CD8-positive, alpha-beta memory T cell (primary cell): Measurements from ENCODE around the gene ANTXR1. TPM values are rescaled to one million over a fixed set of nuclear protein-coding genes. Genes with fewer than 3 reads are reported as not detected.

Experiments
- CTCF ChIA-PET: fragments of 350-600 bp; sonication (Branson Sonifier 250); formaldehyde crosslinking; loops from one replicate; lab custom pipeline; 2021; ENCODE audit warnings: antibody characterized with exemption; lab: Charles Lee
- POLR2A ChIA-PET: fragments of 350-600 bp; sonication (Branson Sonifier 250); formaldehyde crosslinking; loops from one replicate; lab custom pipeline; 2021; ENCODE audit warnings: antibody characterized with exemption; lab: Charles Lee
- DNase-seq, 5 donors: peaks; one replicate each; pipeline versions ENCODE4 v3.0.0 to v3.0.0-alpha.2; 2020 to 2022; ENCODE audit warnings: mixed read lengths in 1 of 5
- H3K27ac ChIP-seq: one replicate; pipeline ENCODE4 v1.7.0; 2013; ENCODE audit warnings: low read depth, mild to moderate bottlenecking, low read length, moderate library complexity
- H3K27me3 ChIP-seq: 2 replicates; pipeline ENCODE4 v1.7.0; 2013; ENCODE audit warnings: low read length, mild to moderate bottlenecking; ENCODE audit not compliant: insufficient read depth, poor library complexity, severe bottlenecking
- H3K36me3 ChIP-seq: 2 replicates; pipeline ENCODE4 v1.7.0; 2013; ENCODE audit warnings: mild to moderate bottlenecking, low read length, moderate library complexity; ENCODE audit not compliant: insufficient read depth
- H3K4me1 ChIP-seq: 2 replicates; pipeline ENCODE4 v1.7.0; 2013; ENCODE audit warnings: mild to moderate bottlenecking, low read length, moderate library complexity; ENCODE audit not compliant: insufficient read depth
- H3K4me3 ChIP-seq: 2 replicates; pipeline ENCODE4 v1.7.0; 2013; ENCODE audit warnings: mild to moderate bottlenecking, low read length
- H3K9me3 ChIP-seq: 2 replicates; pipeline ENCODE4 v1.7.0; 2013; ENCODE audit warnings: mild to moderate bottlenecking, low read length
- H3K27ac Mint-ChIP-seq, 8 donors: one replicate each; pipeline ENCODE4 v1.8.0; 2020 to 2021; ENCODE audit warnings: mixed read lengths in 8 of 8, mild to moderate bottlenecking in 6 of 8, inconsistent platforms in 3 of 8, moderate library complexity in 3 of 8
- H3K27me3 Mint-ChIP-seq, 2 donors: one replicate each; pipeline ENCODE4 v1.8.0; 2020 to 2021; ENCODE audit warnings: mixed read lengths in 2 of 2, mild to moderate bottlenecking in 1 of 2, moderate library complexity in 1 of 2
- H3K36me3 Mint-ChIP-seq, 3 donors: one replicate each; pipeline ENCODE4 v1.8.0; 2020 to 2021; ENCODE audit warnings: mixed read lengths in 3 of 3, inconsistent platforms in 1 of 3, mild to moderate bottlenecking in 1 of 3
- H3K4me1 Mint-ChIP-seq, 3 donors: one replicate each; pipeline ENCODE4 v1.8.0; 2020 to 2021; ENCODE audit warnings: mixed read lengths in 3 of 3, inconsistent platforms in 1 of 3, mild to moderate bottlenecking in 1 of 3
- H3K4me3 Mint-ChIP-seq, 7 donors: one replicate each; pipeline ENCODE4 v1.8.0; 2020 to 2021; ENCODE audit warnings: mixed read lengths in 7 of 7, mild to moderate bottlenecking in 6 of 7, moderate library complexity in 4 of 7, inconsistent platforms in 2 of 7
- H3K9me3 Mint-ChIP-seq, 5 donors: one replicate each; pipeline ENCODE4 v1.8.0; 2020 to 2022; ENCODE audit warnings: mixed read lengths in 5 of 5, mild to moderate bottlenecking in 3 of 5, moderate library complexity in 2 of 5, inconsistent platforms in 1 of 5
- polyA plus RNA-seq: library from polyadenylated mRNA; unstranded; fragments of 300-500 nt; fragmentation: Illumina TruSeq; gene quantifications from one replicate; pipeline ENCODE4 v1.2.3, GENCODE V29; 2021
- total RNA-seq, 2 experiments: library from RNA; stranded (reverse); gene quantifications; one replicate each; pipeline ENCODE4 v1.2.3, GENCODE V29; 2021

Gene ANTXR1
- total and polyA plus RNA-seq, 3 experiments from 2014 or later: 0.22 to 0.27 TPM; not detected in 1

GRCh38 chr2:69059731-69060290, 46.8 kb downstream of the ANTXR1 start:
- DNase-seq: no peak
- Histone ChIP-seq H3K4me3 (no peak overlapping the region), H3K36me3 (no peaks in the 10 kb centered on the region), H3K4me1 (no peaks in the 10 kb centered on the region), H3K9me3 (no peaks in the 10 kb centered on the region), H3K27me3 (peaks cover 5% of the 10 kb centered on the region), H3K27ac (no peak overlapping the region)
- ChIA-PET POLR2A (no interaction called here), CTCF (no interaction called here)
- Mint-ChIP-seq H3K4me1 (no peaks in the 10 kb centered on the region), H3K27ac (no peak overlapping the region), H3K9me3 (peaks cover 0 to 6% (median 5%) of the 10 kb centered on the region in 5 donors), H3K36me3 (no peaks in the 10 kb centered on the region), H3K27me3 (peaks cover 35 to 79% of the 10 kb centered on the region in 2 donors), H3K4me3 (no peak overlapping the region)

- no peaks in the 10 kb centered on the region for H3K9me3 ChIP-seq
- Mint-ChIP-seq H3K27me3 (peaks cover 31 to 73% of the 10 kb centered on the region in 2 donors), H3K9me3 (peaks cover 0 to 8% (median 5%) of the 10 kb centered on the region in 5 donors), H3K27ac (no peak overlapping the region), H3K4me1 (no peaks in the 10 kb centered on the region), H3K36me3 (no peaks in the 10 kb centered on the region), H3K4me3 (no peak overlapping the region)
- no peaks in the 10 kb centered on the region for H3K4me1 ChIP-seq
- H3K27me3 ChIP-seq: no peaks in the 10 kb centered on the region
- no peaks in the 10 kb centered on the region for H3K36me3 ChIP-seq
- ChIA-PET CTCF (interaction anchor here (1.4 kb wide), 1 partner anchor 11 kb away, joined by 3 read pairs; no protein-coding TSS in a partner anchor), POLR2A (no interaction called here)
- DNase-seq: no peak
- H3K27ac ChIP-seq: no peak overlapping the region
- no peak overlapping the region for H3K4me3 ChIP-seq
Observed at GRCh38 chr2:69060938-69061501, 48.0 kb downstream of the ANTXR1 start.

DNA sequence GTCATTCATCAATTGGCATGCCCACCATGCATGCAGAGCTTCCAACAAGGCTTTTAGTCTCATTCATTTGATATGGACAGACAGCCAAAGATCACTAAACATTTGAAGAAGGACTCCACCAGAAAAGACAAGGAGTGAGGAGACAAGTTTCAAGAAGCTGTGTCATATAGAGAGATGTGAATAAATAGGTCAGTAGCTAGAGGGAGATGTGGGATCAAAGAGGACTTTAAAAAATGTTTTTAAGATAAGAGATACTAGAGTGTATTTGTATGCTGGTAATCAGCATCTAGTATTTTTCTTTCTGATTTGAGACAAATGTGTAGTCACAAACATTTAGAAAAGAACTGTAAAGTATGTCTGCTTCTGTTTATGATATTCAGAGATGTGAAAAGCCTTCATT, 48.5 kb downstream of the ANTXR1 start:
- H3K27me3 Mint-ChIP-seq: peaks cover 28 to 72% of the 10 kb centered on the region in 2 donors
- Histone ChIP-seq H3K9me3 (no peaks in the 10 kb centered on the region), H3K27ac (no peak overlapping the region), H3K36me3 (no peaks in the 10 kb centered on the region), H3K4me3 (no peak overlapping the region), H3K4me1 (no peaks in the 10 kb centered on the region), H3K27me3 (no peaks in the 10 kb centered on the region)
- no peak overlapping the region for H3K4me3 Mint-ChIP-seq
- H3K27ac Mint-ChIP-seq: no peak overlapping the region
- peaks cover 0 to 8% (median 5%) of the 10 kb centered on the region in 5 donors for H3K9me3 Mint-ChIP-seq
- no peak for DNase-seq
- H3K36me3 Mint-ChIP-seq: no peaks in the 10 kb centered on the region
- H3K4me1 Mint-ChIP-seq: no peaks in the 10 kb centered on the region
- ChIA-PET CTCF (interaction anchor here (1.4 kb wide), 1 partner anchor 12 kb away, joined by 3 read pairs; no protein-coding TSS in a partner anchor), POLR2A (interaction anchor here (0.5 kb wide), 1 partner anchor 1650 kb away, joined by 3 read pairs; no protein-coding TSS in a partner anchor)

DNA sequence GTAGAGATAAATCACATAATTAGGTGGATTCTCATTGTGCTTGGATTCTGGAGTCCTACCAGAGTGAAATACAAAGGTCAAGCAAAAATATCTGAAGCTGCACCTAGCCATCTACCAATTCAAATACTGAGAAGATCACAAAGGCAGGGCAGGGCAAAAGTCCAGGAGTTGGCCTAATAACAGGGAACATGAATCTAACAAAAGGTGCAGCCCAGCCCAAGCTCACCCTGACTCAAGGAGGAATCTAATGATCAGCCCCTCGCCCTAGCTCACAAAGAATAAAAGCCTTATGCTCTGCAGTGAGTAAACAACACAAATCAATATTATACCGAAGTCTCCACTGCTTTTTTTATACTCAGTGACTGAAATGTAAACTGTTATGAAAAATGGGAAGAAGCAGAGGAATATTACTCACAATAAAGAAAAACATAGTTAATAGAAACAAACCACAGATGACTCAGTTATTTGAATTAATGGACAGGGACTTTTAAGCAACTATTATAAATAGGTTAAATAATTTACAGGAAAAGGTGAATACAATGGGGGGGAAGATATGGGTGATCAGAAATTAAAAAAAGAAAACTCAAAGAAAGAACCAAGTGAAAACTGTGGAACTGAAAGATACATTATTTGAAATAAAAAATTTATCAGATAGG, 49.5 kb downstream of the ANTXR1 start:
- Mint-ChIP-seq H3K27ac (no peak overlapping the region), H3K9me3 (peaks cover 0 to 8% (median 5%) of the 10 kb centered on the region in 5 donors), H3K27me3 (peaks cover 28 to 78% of the 10 kb centered on the region in 2 donors), H3K4me1 (no peaks in the 10 kb centered on the region), H3K36me3 (no peaks in the 10 kb centered on the region), H3K4me3 (no peak overlapping the region)
- no peak overlapping the region for H3K27ac ChIP-seq
- H3K9me3 ChIP-seq: no peaks in the 10 kb centered on the region
- no peaks in the 10 kb centered on the region for H3K4me1 ChIP-seq
- no peaks in the 10 kb centered on the region for H3K27me3 ChIP-seq
- no peaks in the 10 kb centered on the region for H3K36me3 ChIP-seq
- H3K4me3 ChIP-seq: no peak overlapping the region
- no peak for DNase-seq
- POLR2A ChIA-PET: no interaction called here
- CTCF ChIA-PET: interaction anchor here (1.4 kb wide), 1 partner anchor 13 kb away, joined by 3 read pairs; no protein-coding TSS in a partner anchor

DNA sequence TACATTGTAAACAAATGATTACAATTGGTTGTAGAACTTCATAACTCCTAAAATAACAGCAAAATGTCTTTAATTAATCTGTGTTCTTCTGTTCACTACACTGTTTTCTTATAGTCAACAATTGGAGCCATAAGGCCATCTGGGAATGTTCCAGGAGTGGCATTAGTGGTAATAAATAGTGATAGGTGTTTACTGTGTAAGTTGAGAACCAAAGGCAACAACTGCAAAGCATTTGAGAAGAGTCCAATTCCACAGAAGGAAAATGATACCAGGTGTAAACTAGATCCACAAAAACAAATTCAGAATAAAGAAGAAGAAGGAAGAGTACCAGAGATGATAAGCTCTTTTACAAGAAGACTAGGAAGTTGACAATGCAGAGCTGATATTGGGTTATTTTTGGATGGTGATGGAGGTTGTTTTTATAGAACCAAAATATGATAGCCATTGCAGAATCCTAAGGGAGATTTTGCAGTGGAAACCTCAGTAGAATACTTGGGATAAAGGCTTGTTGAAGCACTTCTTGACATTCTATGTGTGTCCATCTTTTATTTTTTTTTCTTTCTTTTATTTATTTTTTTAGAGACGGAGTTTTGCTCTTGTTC, 52.9 kb downstream of the ANTXR1 start:
- H3K27ac ChIP-seq: no peak overlapping the region

GRCh38 chr2:69067026-69067630, 54.1 kb downstream of the ANTXR1 start:
- no peaks in the 10 kb centered on the region for H3K27me3 ChIP-seq
- H3K27ac ChIP-seq: no peak overlapping the region
- H3K27me3 Mint-ChIP-seq: peaks cover 14 to 46% of the 10 kb centered on the region in 2 donors
- peaks cover 0 to 8% (median 5%) of the 10 kb centered on the region in 5 donors for H3K9me3 Mint-ChIP-seq
- no peaks in the 10 kb centered on the region for H3K4me1 ChIP-seq
- CTCF ChIA-PET: interaction anchor here (1.4 kb wide), 1 partner anchor 10 kb away, joined by 3 read pairs; no protein-coding TSS in a partner anchor
- H3K36me3 Mint-ChIP-seq: no peaks in the 10 kb centered on the region
- no peak for DNase-seq
- H3K27ac Mint-ChIP-seq: no peak overlapping the region
- no peak overlapping the region for H3K4me3 Mint-ChIP-seq
- no peaks in the 10 kb centered on the region for H3K36me3 ChIP-seq
- no peaks in the 10 kb centered on the region for H3K9me3 ChIP-seq
- H3K4me1 Mint-ChIP-seq: no peaks in the 10 kb centered on the region
- H3K4me3 ChIP-seq: no peak overlapping the region
- POLR2A ChIA-PET: no interaction called here

More for the DNA sequence above, 52.9 kb downstream of the ANTXR1 start:
- H3K4me3 Mint-ChIP-seq: no peak overlapping the region
- no peaks in the 10 kb centered on the region for H3K4me1 Mint-ChIP-seq
- Histone ChIP-seq H3K27me3 (no peaks in the 10 kb centered on the region), H3K4me3 (no peak overlapping the region), H3K9me3 (no peaks in the 10 kb centered on the region), H3K36me3 (no peaks in the 10 kb centered on the region), H3K4me1 (no peaks in the 10 kb centered on the region)
- peaks cover 18 to 58% of the 10 kb centered on the region in 2 donors for H3K27me3 Mint-ChIP-seq
- ChIA-PET CTCF (no interaction called here), POLR2A (no interaction called here)
- H3K9me3 Mint-ChIP-seq: peaks cover 0 to 8% (median 5%) of the 10 kb centered on the region in 5 donors
- no peak overlapping the region for H3K27ac Mint-ChIP-seq
- H3K36me3 Mint-ChIP-seq: no peaks in the 10 kb centered on the region
- DNase-seq: no peak

GRCh38 chr2:69067866-69068265, 54.9 kb downstream of the ANTXR1 start:
- Mint-ChIP-seq H3K9me3 (peaks cover 0 to 8% (median 5%) of the 10 kb centered on the region in 5 donors), H3K27me3 (peaks cover 8 to 39% of the 10 kb centered on the region in 2 donors), H3K27ac (no peak overlapping the region), H3K36me3 (no peaks in the 10 kb centered on the region), H3K4me1 (no peaks in the 10 kb centered on the region), H3K4me3 (no peak overlapping the region)
- POLR2A ChIA-PET: no interaction called here
- Histone ChIP-seq H3K9me3 (no peaks in the 10 kb centered on the region), H3K27ac (no peak overlapping the region), H3K4me3 (no peak overlapping the region), H3K27me3 (no peaks in the 10 kb centered on the region), H3K36me3 (no peaks in the 10 kb centered on the region), H3K4me1 (no peaks in the 10 kb centered on the region)
- CTCF ChIA-PET: interaction anchor here (1.4 kb wide), 1 partner anchor 9 kb away, joined by 3 read pairs; no protein-coding TSS in a partner anchor
- no peak for DNase-seq
